C4-2B (cell line): ENCODE data around the gene NPC1.

Experiments used
- CTCF ChIP-seq: fragments of 450-650 bp; conservative IDR thresholded peaks from 2 replicates; pipeline ENCODE4 v1.5.1; 2017; ENCODE audit warnings: mild to moderate bottlenecking
- ZFX ChIP-seq: fragments of 450-650 bp; IDR thresholded peaks from 2 replicates; pipeline ENCODE4 v1.6.1; 2017

- no peak for TF ChIP-seq CTCF
- no peak for TF ChIP-seq ZFX
Measured at GRCh38 chr18:23599809-23600208, 13.5 kb upstream of the NPC1 start.
